ENCODE results near the gene CCDC141. TPM values are rescaled to one million over a fixed set of nuclear protein-coding genes. Genes with fewer than 3 reads are reported as not detected.
"Not testable (repeated sequence)": the region's sequence is repeated elsewhere in the genome, so short reads cannot be mapped to it uniquely, and the experiment has no call there.

Gene CCDC141
- total RNA-seq, 1 donor from 2014 or later: not detected

GRCh38 chr2:179049203-179049545 is 763 bp downstream of the CCDC141 start:
- H3K4me3 ChIP-seq (ENCODE audit: low read depth, low read length): no peak overlapping the region
- TF ChIP-seq CTCF (IDR thresholded peaks at IDR 0.05; ENCODE audit: insufficient read depth, low read length, poor library complexity, severe bottlenecking): no peak
- no peaks in the 10 kb centered on the region for H3K27me3 ChIP-seq (ENCODE audit: control insufficient read depth, insufficient read depth, low read length)
- DNase-seq (ENCODE audit: low read depth): no peak
- H3K36me3 ChIP-seq (ENCODE audit: control insufficient read depth, insufficient read depth, low read length): no peaks in the 10 kb centered on the region

- no peaks in the 10 kb centered on the region for H3K36me3 ChIP-seq (ENCODE audit: control insufficient read depth, insufficient read depth, low read length)
- no peak for TF ChIP-seq CTCF (IDR thresholded peaks at IDR 0.05; ENCODE audit: insufficient read depth, low read length, poor library complexity, severe bottlenecking)
- DNase-seq (ENCODE audit: low read depth): no peak
- no peak overlapping the region for H3K4me3 ChIP-seq (ENCODE audit: low read depth, low read length)
- no peaks in the 10 kb centered on the region for H3K27me3 ChIP-seq (ENCODE audit: control insufficient read depth, insufficient read depth, low read length)
These were observed 1.8 kb downstream of the CCDC141 start for GRCh38 chr2:179048099-179048498.

- not testable (repeated sequence) for H3K27me3 ChIP-seq (ENCODE audit: control insufficient read depth, insufficient read depth, low read length); H3K4me3 ChIP-seq (ENCODE audit: low read depth, low read length); DNase-seq (ENCODE audit: low read depth); H3K36me3 ChIP-seq (ENCODE audit: control insufficient read depth, insufficient read depth, low read length)
These were observed 4.3 kb downstream of the CCDC141 start for GRCh38 chr2:179045602-179046001.

- no peak for TF ChIP-seq CTCF (IDR thresholded peaks at IDR 0.05; ENCODE audit: insufficient read depth, low read length, poor library complexity, severe bottlenecking)
- Histone ChIP-seq H3K36me3 (ENCODE audit: control insufficient read depth, insufficient read depth, low read length) (no peaks in the 10 kb centered on the region), H3K4me3 (ENCODE audit: low read depth, low read length) (no peak overlapping the region), H3K27me3 (ENCODE audit: control insufficient read depth, insufficient read depth, low read length) (no peaks in the 10 kb centered on the region)
- no peak for DNase-seq (ENCODE audit: low read depth)
These were observed 5.4 kb downstream of the CCDC141 start for GRCh38 chr2:179044500-179044899.

GRCh38 chr2:179037807-179038206 is 12.1 kb downstream of the CCDC141 start:
- Histone ChIP-seq H3K27me3 (ENCODE audit: control insufficient read depth, insufficient read depth, low read length) (no peaks in the 10 kb centered on the region), H3K36me3 (ENCODE audit: control insufficient read depth, insufficient read depth, low read length) (no peaks in the 10 kb centered on the region), H3K4me3 (ENCODE audit: low read depth, low read length) (no peak overlapping the region)
- DNase-seq (ENCODE audit: low read depth): no peak
- TF ChIP-seq CTCF (IDR thresholded peaks at IDR 0.05; ENCODE audit: insufficient read depth, low read length, poor library complexity, severe bottlenecking): no peak

- Histone ChIP-seq H3K36me3 (ENCODE audit: control insufficient read depth, insufficient read depth, low read length) (no peaks in the 10 kb centered on the region), H3K4me3 (ENCODE audit: low read depth, low read length) (no peak overlapping the region), H3K27me3 (ENCODE audit: control insufficient read depth, insufficient read depth, low read length) (no peaks in the 10 kb centered on the region)
- TF ChIP-seq CTCF (IDR thresholded peaks at IDR 0.05; ENCODE audit: insufficient read depth, low read length, poor library complexity, severe bottlenecking): no peak
- DNase-seq (ENCODE audit: low read depth): no peak
These were observed 13.5 kb downstream of the CCDC141 start for GRCh38 chr2:179036353-179036905.

Measured in kidney epithelial cell (primary cell).